Tibial nerve (tissue), 4 donors: ENCODE measurements around the gene NSRP1. TPM values are rescaled to one million over a fixed set of nuclear protein-coding genes. Genes with fewer than 3 reads are reported as not detected.
"Not testable (repeated sequence)": the region's sequence is repeated elsewhere in the genome, so short reads cannot be mapped to it uniquely, and the experiment has no call there.

Source experiments
- DNase-seq, 2 donors: peaks; one replicate each; pipeline ENCODE4 v3.0.0-alpha.2; 2019; ENCODE audit warnings: low spot score in 2 of 2
- H3K27ac ChIP-seq, 4 donors: fragments of 200-600 bp; sonication (generic) in 3 of 4; one replicate each; pipeline ENCODE4 v1.5.1; 2017 to 2019; ENCODE audit warnings: mild to moderate bottlenecking in 1 of 4
- H3K27me3 ChIP-seq, 2 donors: fragments of 200-600 bp; sonication (generic) in 1 of 2; one replicate each; pipeline versions ENCODE4 v1.5.1 to v1.6.0; 2017 to 2019
- H3K36me3 ChIP-seq, 3 donors: fragments of 200-600 bp; sonication (generic); one replicate each; pipeline ENCODE4 v1.5.1; 2018 to 2019
- H3K4me1 ChIP-seq, 4 donors: fragments of 200-600 bp; sonication (generic) in 3 of 4; one replicate each; pipeline ENCODE4 v1.5.1; 2017 to 2019
- H3K4me3 ChIP-seq, 4 donors: fragments of 200-600 bp; sonication (generic) in 3 of 4; one replicate each; pipeline ENCODE4 v1.5.1; 2017 to 2019; ENCODE audit warnings: mild to moderate bottlenecking in 1 of 4, moderate library complexity in 1 of 4
- H3K9me3 ChIP-seq, 4 donors: fragments of 200-600 bp; sonication (generic) in 3 of 4; one replicate each; pipeline ENCODE4 v1.5.1; 2017 to 2019
- CTCF ChIP-seq, 5 experiments: fragments of 200-600 bp in 3 of 5; fragments of 450-650 bp in 2 of 5; sonication (generic) in 3 of 5; IDR thresholded peaks; one replicate each; pipeline ENCODE4 v1.5.1; 2016 to 2019; ENCODE audit warnings: antibody characterized with exemption in 5 of 5, mild to moderate bottlenecking in 3 of 5, moderate library complexity in 2 of 5
- EP300 ChIP-seq, 2 donors: sonication (generic); formaldehyde crosslinking; IDR thresholded peaks; one replicate each; pipeline ENCODE4 v1.6.1; 2017; ENCODE audit warnings: antibody characterized with exemption in 2 of 2, mild to moderate bottlenecking in 1 of 2
- POLR2A ChIP-seq, 2 donors: fragments of 450-650 bp; IDR thresholded peaks; one replicate each; pipeline ENCODE4 v1.6.1; 2017; ENCODE audit warnings: antibody characterized with exemption in 2 of 2, mild to moderate bottlenecking in 2 of 2, moderate library complexity in 2 of 2
- WGBS, 2 donors: methylation state at CpG; one replicate each; pipeline ENCODE4 v1.1.5; 2018; 5-methylcytosine and 5-hydroxymethylcytosine counted together
- total RNA-seq, 4 donors: library from RNA; depleted of rRNA; stranded (reverse); fragments of >200 nt; gene quantifications; one replicate each; pipeline ENCODE4 v1.1.0, GENCODE V29; 2016

NSRP1 gene
- total RNA-seq, 4 donors from 2014 or later = 23.3 to 55.5 (median 34.4) TPM

- Histone ChIP-seq H3K36me3 (peaks cover 0 to 28% (median 0%) of the 10 kb centered on the region in 3 donors), H3K4me3 (no peak overlapping the region), H3K27ac (no peak overlapping the region), H3K4me1 (peaks cover 0 to 8% (median 0%) of the 10 kb centered on the region in 4 donors), H3K27me3 (no peaks in the 10 kb centered on the region), H3K9me3 (no peaks in the 10 kb centered on the region)
- no peak for DNase-seq
- WGBS, 2 donors = 92 to 94% methylated on average over 3 of the region's 3 CpGs
- TF ChIP-seq POLR2A (IDR thresholded peaks at IDR 0.05) (no peak), EP300 (IDR thresholded peaks at IDR 0.05) (no peak), CTCF (IDR thresholded peaks at IDR 0.05) (no peak)
Observed at GRCh38 chr17:30133197-30133596, 16.6 kb downstream of the NSRP1 start.

GRCh38 chr17:30134551-30134950 lies 17.9 kb downstream of the NSRP1 start:
- TF ChIP-seq CTCF (IDR thresholded peaks at IDR 0.05) (no peak), EP300 (IDR thresholded peaks at IDR 0.05) (no peak), POLR2A (IDR thresholded peaks at IDR 0.05) (no peak)
- no peak for DNase-seq
- peaks cover 0 to 8% (median 0%) of the 10 kb centered on the region in 4 donors for H3K4me1 ChIP-seq
- H3K4me3 ChIP-seq = no peak overlapping the region
- no peaks in the 10 kb centered on the region for H3K9me3 ChIP-seq
- H3K36me3 ChIP-seq = peaks cover 0 to 26% (median 0%) of the 10 kb centered on the region in 3 donors
- no peaks in the 10 kb centered on the region for H3K27me3 ChIP-seq
- H3K27ac ChIP-seq = no peak overlapping the region

GRCh38 chr17:30137158-30137557 lies 20.5 kb downstream of the NSRP1 start:
- H3K9me3 ChIP-seq = no peaks in the 10 kb centered on the region
- no peak for DNase-seq
- peaks cover 0 to 21% (median 0%) of the 10 kb centered on the region in 3 donors for H3K36me3 ChIP-seq
- no peak for TF ChIP-seq CTCF (IDR thresholded peaks at IDR 0.05)
- TF ChIP-seq EP300 (IDR thresholded peaks at IDR 0.05) = no peak
- no peak for TF ChIP-seq POLR2A (IDR thresholded peaks at IDR 0.05)
- no peak overlapping the region for H3K4me3 ChIP-seq
- peaks cover 0 to 8% (median 0%) of the 10 kb centered on the region in 4 donors for H3K4me1 ChIP-seq
- no peaks in the 10 kb centered on the region for H3K27me3 ChIP-seq
- H3K27ac ChIP-seq = no peak overlapping the region
- WGBS, 2 donors = 86 to 93% methylated on average over 3 of the region's 3 CpGs

- not testable (repeated sequence) for H3K4me3 ChIP-seq, H3K4me1 ChIP-seq, DNase-seq, H3K27ac ChIP-seq, H3K27me3 ChIP-seq, H3K9me3 ChIP-seq
- 95% methylated on average over 6 of the region's 6 CpGs for WGBS, 2 donors
- peaks cover 0 to 16% (median 0%) of the 10 kb centered on the region in 3 donors for H3K36me3 ChIP-seq
Observed at GRCh38 chr17:30147860-30148259, 31.2 kb downstream of the NSRP1 start.

- H3K4me1 ChIP-seq = peaks cover 0 to 4% (median 0%) of the 10 kb centered on the region in 4 donors
- H3K4me3 ChIP-seq = no peak overlapping the region
- no peak for DNase-seq
- no peak overlapping the region for H3K27ac ChIP-seq
- TF ChIP-seq POLR2A (IDR thresholded peaks at IDR 0.05) (no peak), EP300 (IDR thresholded peaks at IDR 0.05) (no peak), CTCF (IDR thresholded peaks at IDR 0.05) (no peak)
- no peaks in the 10 kb centered on the region for H3K27me3 ChIP-seq
- no peaks in the 10 kb centered on the region for H3K9me3 ChIP-seq
- 88 to 92% methylated on average over 1 of the region's 1 CpG for WGBS, 2 donors
- peaks cover 0 to 16% (median 0%) of the 10 kb centered on the region in 3 donors for H3K36me3 ChIP-seq
Observed at GRCh38 chr17:30148376-30148775, 31.8 kb downstream of the NSRP1 start.

GRCh38 chr17:30151471-30151870 lies 34.9 kb downstream of the NSRP1 start:
- Histone ChIP-seq H3K4me1 (peaks cover 0 to 4% (median 0%) of the 10 kb centered on the region in 4 donors), H3K9me3 (no peaks in the 10 kb centered on the region), H3K36me3 (peaks cover 0 to 25% (median 0%) of the 10 kb centered on the region in 3 donors), H3K4me3 (no peak overlapping the region), H3K27ac (no peak overlapping the region), H3K27me3 (no peaks in the 10 kb centered on the region)
- TF ChIP-seq POLR2A (IDR thresholded peaks at IDR 0.05) = no peak
- 91 to 96% methylated on average over 4 of the region's 4 CpGs for WGBS, 2 donors
- DNase-seq = no peak
